ENCODE results near the gene HNRNPL.
"Not testable (repeated sequence)": the region's sequence is repeated elsewhere in the genome, so short reads cannot be mapped to it uniquely, and the experiment has no call there.

HNRNPL gene

GRCh38 chr19:38821230-38821825, 28.5 kb downstream of the HNRNPL start:
- DNase-seq = not testable (repeated sequence)

GRCh38 chr19:38819231-38819920, 30.4 kb downstream of the HNRNPL start:
- DNase-seq = no peak

GRCh38 chr19:38817081-38817480, 32.7 kb downstream of the HNRNPL start:
- no peak for DNase-seq

GRCh38 chr19:38816131-38816750, 33.5 kb downstream of the HNRNPL start:
- DNase-seq = no peak

DNA sequence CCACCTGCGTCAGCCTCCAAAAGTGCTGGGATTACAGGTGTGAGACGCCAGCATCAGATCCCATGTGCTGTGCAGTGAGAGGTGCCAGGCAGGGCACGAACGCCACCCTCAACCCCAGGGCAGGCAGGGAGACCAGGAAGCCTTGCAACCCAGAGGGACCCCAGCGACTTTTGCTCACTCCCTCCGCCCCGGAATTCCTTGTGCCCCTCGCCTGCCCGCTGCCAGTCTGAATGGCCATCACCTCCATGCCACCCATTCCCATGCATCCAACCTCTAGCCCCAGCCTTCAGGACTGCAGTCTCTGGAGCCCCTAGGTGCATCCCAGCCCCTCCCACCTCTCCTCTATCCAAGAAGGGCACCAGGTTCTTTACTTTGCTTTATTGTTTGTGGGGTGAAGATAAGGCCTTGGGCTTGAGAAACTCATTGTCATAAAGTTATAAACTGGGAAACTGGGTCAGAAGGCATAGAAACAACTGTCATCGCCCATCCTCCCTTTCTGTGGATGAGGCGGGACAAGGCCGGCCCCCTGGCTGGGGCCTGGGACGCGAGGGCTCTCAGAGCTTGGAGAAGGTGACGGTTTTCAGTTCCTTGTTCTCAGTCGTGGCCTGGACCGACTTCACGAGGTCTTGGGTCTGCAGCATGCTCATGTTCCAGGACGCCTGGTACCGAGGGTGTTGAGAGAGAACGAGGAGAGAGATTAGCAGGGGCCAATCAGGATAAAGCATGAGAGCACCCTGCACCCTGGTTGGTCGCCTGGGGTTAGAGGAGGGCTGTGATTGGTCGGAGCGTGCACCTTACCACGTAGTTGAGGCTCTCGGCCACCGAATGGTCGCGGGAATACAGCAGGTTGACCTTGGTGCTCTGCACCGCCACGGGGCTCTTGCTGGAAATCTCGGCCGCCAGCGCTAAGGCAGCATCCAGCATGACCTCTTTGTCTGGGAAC, 34.5 kb downstream of the HNRNPL start:
- DNase-seq = no peak

- DNase-seq = not testable (repeated sequence)
Measured at GRCh38 chr19:38813932-38814331, 35.9 kb downstream of the HNRNPL start.

GRCh38 chr19:38813323-38813722, 36.5 kb downstream of the HNRNPL start:
- DNase-seq = no peak

GRCh38 chr19:38812841-38813320, 36.9 kb downstream of the HNRNPL start, which contains the start of gene LGALS4:
TSS of gene LGALS4 (minus strand) at chr19:38812945. CDS start at chr19:38812886, 59 bp downstream.
- DNase-seq = no peak

GRCh38 chr19:38812009-38812840, 37.6 kb downstream of the HNRNPL start:
- no peak for DNase-seq

- no peak for DNase-seq
Measured at GRCh38 chr19:38809592-38810252, 40.1 kb downstream of the HNRNPL start.

DNA sequence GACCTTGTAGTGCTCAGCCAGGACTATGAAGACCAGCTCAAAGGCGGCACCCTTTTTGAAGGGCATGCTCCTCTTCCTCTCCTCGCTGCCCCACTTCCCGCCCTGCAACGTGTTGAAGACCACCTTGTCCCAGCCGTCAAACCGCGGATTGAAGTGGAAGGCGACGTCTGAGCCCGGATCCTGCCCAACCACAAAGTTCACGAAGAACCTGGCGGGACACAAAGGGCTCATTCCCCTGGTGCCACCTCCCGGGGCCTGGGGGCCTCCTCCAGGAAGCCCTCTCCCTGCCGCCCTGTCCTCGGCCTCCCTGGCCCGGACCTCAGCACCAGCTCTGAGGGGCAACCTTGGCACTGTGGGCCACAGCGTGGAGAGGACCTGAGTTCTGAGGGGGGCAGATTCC, 41.0 kb downstream of the HNRNPL start:
- DNase-seq = no peak

- not testable (repeated sequence) for DNase-seq
Measured at GRCh38 chr19:38807374-38808098, 42.2 kb downstream of the HNRNPL start.

DNA sequence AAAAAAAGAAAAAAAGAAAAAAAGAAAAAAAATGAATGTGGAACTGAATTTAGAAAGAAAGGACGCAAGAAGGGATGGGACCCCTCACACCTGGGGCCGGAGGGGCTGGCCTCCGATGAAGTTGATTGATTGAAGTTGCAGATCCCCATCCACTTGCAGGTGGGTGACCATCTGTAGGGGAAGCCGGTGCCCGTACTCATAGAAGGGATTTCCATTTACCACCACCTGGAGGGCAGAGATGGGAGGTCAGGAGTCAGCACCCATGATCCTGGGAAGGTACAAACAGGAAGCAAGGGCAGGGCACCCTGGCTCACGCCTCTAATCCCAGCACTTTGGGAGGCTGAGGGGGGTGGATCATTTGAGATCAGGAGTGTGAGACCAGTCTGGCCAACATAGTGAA, 43.4 kb downstream of the HNRNPL start:
- DNase-seq = no peak

- no peak for DNase-seq
Measured at GRCh38 chr19:38805180-38805579, 44.6 kb downstream of the HNRNPL start.

DNA sequence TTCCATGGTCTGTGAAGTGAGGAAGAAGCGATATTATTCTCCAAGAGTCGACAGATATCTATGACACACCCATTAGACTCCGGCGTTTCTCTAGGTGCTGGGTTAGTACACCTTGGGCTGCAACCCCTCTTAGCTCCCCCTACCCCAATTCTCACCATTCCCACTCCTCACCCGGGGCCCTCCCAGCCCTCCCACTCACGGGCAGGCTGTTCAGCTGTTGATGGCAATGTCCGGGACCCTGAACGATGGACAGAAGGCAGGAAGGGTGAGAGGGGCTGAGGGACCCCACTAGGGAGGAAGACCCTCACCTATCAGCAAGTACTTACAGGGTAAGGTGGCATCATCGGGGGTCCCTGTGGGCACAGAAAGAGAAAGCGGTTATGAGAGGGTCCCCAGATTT, 46.2 kb downstream of the HNRNPL start:
- no peak for DNase-seq

DNA sequence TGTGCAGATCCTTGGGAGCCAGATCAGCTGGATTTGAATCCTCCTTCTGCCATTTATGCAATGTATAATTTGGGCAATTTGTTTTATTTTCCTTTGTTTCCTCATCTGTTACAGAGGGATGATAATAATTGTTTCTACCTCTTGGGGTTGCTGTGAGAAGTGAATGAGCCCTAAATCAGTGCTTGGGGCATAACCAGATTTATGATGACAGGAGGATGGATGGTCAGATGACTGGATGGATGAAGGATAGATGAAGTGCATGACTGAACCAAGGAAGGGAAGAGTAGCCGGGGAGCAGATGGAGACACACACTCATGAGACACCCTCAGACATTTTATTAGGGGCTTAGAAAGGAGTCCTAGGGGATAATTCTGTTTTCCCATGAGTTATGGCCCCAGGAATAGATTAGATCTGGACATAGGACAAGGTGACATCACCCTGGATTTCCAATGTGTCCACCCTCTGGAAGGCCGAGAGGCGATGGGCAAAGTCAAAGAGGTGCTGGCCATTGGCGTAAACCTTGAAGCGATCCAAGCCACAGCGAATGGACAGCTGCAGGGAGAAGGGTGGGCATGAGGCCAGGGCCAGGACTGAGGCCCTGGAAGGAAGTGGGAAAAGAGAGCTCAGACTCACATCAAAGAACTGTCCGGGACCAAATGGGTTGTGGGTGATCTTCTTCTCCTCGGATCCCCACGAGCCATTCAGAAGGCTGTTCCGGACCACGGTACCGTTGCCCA, 48.3 kb downstream of the HNRNPL start:
- no peak for DNase-seq

- DNase-seq = no peak
Measured at GRCh38 chr19:38800577-38801347, 49.0 kb downstream of the HNRNPL start.

GRCh38 chr19:38799104-38799503, 50.7 kb downstream of the HNRNPL start:
- DNase-seq = no peak

DNA sequence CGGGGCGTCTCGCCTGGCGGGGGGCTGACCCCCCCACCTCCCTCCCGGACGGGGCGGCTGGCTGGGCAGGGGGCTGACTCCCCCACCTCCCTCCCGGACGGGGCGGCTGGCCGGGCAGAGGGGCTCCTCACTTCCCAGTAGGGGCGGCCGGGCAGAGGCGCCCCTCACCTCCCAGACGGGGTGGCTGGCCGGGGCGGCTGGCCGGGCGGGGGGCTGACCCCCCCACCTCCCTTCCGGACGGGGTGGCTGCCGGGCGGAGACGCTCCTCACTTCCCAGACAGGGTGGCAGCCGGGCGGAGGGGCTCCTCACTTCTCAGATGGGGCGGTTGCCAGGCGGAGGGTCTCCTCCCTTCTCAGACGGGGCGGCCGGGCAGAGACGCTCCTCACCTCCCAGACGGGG, 52.0 kb downstream of the HNRNPL start:
- DNase-seq = not testable (repeated sequence)
